AG08396 (cell line): ENCODE measurements around the gene DERA.
"Not testable (repeated sequence)": the region's sequence is repeated elsewhere in the genome, so short reads cannot be mapped to it uniquely, and the experiment has no call there.

ENCODE experiments used
- DNase-seq: peaks from one replicate; pipeline ENCODE4 v3.0.0; 2012; ENCODE audit warnings: low spot score, mixed read lengths

Gene DERA

DNA sequence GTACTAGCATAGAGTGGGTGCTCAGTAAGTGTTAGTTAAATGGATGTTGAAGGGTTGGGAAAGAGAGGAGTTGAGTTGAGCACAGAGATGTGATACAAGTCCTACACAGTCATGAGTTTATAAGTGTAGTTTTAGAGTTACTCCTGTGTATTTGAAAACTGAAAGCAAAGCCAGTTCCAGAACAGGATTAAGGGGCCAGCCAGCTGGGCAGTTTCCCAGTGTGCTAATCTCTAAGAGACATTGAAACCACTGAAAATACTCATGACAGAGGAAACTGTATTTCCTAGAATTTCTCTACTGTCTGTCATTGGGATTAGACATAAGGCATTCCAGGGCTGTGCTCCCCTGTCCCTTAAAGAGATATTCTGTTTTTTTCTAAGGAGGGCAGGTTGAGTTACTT lies 101.0 kb downstream of the DERA start:
- no peak for DNase-seq

DNA sequence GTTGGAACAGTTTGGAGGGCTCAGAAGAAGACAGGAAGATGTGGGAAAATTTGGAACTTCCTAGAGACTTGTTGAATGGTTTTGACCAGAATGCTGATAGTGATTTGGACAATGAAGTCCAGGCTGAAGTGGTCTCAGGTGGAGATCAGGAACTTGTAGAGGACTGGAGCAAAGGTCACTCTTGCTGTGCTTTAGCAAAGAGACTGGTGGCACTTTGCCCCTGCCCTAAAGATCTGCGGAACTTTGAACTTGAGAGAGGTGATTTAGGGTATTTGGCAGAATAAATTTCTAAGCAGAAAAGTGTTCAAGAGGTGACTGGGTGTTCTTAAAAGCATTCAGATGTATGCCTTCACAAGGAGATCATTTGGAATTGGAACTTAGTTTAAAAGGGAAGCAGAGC lies 102.6 kb downstream of the DERA start:
- DNase-seq, result not testable (repeated sequence)

DNA sequence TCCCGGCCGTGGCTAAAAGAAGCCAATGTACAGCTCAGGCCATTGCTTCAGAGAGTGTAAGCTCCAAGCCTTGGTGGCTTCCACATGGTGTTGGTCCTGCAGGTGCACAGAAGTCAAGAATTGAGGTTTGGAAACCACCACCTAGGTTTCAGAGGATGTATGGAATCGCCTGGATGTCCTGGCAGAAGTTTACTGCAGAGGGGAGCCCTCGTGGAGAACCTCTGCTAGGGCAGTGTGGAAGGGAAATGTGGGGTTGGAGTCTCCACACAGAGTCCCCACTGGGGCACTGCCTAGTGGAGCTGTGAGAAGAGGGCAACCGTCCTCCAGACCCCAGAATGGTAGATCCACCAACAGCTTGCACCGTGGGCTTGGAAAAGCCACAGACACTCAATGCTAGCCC lies 103.3 kb downstream of the DERA start:
- not testable (repeated sequence) for DNase-seq

DNA sequence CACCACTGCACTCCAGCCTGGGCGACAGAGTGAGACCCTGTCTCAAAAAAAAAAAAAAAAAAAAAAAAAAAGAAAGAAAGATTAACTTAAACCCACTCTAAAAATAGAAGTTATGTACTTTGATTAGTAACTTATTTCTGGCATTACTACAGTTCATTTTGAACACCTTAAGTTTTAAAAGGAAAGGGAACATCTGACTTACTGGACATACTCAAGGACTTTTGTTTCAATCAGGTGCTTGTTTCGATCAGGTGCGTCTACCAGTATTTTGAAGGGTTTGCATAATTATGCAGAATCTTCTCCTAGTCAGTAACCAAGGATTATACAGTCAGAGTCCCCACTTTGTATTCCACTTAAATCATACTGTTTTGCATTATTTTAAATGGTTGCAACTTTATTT lies 105.6 kb downstream of the DERA start:
- no peak for DNase-seq

DNA sequence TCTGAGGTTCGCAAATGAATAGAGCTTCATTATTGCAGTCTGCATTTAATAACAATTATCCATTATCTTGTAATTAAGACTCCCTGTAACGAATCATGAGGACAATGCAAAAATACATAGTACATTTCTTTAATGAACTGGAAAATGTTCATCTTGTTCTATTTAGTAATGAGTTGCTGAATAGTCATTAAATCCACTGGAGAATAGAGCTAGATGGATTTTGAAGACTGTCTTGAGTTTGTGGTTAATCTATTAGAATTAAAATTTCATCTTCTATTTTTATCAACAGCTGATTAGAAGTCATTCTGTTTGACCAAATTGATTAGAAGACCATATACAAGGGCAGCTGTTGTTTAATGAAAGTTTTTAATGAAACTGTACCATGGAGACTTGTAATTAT lies 107.2 kb downstream of the DERA start:
- no peak for DNase-seq

DNA sequence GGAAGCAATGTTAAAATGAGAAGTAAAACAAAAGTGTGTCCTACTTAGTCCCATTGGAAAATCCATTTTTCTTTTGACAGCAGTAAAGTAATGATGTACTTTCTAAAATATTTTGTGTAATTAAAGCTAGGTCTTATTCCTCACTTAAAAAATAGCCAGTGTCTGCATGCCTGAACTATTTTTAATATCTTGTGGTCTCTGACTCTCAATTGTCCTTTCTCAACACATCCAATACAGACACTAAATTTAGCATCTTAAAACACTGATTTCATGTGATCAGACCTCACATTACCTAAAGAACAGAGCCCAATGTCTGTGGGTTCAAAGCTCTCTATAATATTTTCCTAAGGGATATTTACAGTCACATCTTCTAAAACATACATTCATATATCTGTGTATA lies 108.0 kb downstream of the DERA start:
- no peak for DNase-seq

DNA sequence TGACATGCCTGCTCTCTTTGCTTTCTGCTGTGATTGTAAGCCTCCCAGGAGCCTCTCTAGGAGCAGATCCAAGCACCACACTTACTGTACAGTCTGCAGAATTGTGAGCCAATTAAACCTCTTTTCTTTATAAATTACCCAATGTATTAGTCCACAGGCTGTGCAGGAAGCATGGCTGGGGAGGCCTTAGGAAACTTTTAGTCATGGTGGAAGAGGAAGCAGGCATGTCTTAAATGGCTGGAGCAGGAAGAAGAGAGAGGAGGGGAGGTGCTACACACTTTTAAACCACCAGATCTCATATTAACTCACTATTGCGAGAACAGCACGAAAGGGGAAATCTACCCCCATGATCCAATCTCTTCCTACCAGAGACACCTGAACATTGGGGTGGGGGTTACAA lies 108.9 kb downstream of the DERA start:
- DNase-seq, result no peak

DNA sequence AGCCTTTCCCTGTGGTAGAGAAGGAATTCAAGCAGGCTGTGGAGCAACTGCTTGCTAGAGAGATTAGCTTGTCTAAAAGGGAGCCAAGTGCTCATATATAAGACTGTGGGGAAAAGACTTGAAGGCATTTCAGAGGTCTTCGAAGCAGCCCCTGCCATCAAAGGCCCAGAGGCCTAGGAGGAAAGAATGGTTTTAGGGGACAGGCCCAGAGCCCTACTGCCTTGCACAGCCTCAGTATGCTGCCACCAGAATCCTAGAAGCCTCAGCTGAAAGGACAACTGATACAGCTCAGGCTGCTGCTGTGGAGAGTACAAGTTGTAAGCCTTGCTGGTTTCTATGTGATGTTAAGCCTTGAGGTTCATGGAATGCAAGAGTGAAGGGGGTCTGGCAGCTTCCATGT lies 109.9 kb downstream of the DERA start:
- DNase-seq, result no peak

DNA sequence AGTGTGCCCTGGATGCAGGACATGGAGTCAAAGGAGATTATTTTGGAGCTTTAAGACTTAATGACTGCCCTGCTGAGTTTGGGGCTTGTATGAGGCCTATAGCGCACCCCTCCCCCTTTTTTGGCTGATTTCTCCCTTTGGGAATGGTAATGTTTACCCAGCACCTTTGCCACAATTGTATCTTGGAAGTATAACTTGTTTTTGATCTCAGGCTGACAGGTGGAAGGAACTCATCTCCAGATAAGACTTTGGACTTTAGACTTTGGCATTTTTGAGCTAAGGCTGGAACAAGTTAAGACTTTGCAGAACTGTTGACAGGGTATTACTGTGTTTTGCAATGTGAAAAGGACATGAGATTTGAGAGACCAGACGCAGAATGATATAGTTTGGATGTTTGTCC lies 110.5 kb downstream of the DERA start:
- DNase-seq, result no peak

DNA sequence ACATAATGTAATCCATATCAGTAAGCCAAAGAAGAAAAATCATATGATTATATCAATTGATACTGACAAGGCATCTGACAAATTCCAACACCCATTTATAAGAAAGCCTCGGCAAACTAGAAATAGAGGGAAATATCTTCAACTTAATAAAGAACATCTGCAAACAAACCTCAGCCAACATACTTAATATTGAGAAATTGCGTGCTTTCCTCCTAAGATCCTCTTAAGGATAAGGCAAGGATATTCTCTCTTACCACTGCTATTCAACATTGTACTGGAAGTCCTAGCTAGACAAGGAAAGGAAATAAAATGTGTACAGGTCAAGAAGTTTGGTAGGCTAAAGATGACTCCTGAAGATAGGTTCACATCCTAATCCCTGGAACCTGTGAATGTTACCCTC lies 115.9 kb downstream of the DERA start:
- no peak for DNase-seq

DNA sequence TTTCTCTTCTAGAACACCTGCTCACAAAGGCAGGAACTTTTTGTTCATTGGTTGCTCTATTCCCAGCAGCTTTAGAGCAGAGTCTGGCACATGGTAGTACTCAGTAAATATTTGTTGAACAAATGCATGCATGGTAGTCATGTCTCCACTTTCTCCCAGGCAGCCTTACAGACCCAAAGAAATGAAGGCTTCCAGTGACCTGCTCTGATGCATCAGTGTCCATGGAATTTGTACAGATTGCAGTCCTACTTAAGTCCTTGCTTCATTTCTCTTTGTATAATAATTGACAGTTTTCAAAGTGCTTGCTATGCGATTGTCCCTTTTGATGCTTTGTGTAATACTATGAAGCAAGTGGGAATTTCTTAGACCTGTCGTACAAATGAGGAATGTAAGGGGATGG lies 119.6 kb downstream of the DERA start:
- DNase-seq, result no peak

DNA sequence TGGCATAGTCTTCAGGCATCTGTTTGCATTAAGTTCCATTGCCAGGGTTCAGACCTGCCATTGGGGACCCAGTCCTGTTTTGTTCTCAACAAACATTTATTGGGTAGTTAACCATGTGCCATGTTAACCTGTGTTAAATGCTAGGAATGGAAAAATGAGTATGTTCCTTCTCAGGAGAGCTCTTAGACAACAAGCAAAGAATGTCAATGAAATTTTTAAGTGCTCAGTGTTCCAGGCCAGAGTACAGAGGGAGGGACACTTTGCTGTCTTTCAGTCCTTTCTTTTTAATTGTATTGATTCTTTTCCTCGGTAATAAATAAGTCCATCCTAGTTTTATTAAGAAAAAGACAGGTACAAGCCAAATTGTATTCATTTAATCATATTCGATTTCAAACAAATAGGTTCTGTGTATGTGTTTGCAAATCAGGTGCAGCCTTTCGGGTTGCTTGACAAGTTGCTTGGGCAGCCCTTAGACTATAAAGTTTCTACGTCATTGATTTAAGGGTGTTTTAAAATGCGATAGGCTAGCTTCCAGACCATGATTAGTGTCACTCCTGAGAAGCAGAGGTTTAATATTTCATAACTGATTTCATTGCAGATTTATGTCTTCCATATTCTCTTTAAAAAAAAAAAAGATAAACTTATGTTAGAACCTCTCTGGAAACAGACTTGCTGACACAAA lies 123.1 kb downstream of the DERA start:
- DNase-seq, result no peak

DNA sequence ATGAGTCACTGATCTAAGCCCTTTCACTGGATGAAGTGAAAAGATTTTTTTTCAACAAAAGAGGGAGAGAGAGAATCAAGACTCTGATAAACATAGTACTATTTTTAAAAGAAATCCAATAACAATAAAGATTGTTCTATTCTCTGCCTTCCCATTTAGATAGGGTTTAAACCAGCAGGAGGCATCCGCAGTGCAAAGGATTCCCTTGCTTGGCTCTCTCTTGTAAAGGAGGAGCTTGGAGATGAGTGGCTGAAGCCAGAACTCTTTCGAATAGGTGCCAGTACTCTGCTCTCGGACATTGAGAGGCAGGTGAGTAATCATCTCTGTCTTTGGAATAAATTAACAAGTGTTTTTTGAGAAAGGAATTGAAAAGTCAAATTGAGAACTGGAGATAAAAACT lies 124.9 kb downstream of the DERA start:
- DNase-seq, result no peak

DNA sequence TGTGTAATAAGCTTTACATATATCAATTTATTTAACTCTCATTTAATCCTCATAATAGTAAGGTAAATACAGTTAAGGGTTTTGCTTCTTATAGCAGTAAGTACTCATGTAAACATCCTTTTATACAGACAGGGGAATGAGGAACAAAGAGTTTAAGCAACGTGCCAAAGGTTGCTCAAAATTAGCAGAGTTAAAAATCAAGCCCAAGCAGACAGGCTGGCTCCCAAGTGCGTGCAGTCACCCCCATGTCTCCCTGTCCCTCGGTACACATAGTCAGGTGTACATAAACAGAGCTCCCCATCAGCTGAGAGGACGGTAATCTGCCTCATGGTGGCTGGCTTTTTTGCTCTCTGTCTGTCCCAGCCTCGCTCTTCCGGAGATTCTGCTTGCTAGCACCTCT lies 126.4 kb downstream of the DERA start:
- no peak for DNase-seq

DNA sequence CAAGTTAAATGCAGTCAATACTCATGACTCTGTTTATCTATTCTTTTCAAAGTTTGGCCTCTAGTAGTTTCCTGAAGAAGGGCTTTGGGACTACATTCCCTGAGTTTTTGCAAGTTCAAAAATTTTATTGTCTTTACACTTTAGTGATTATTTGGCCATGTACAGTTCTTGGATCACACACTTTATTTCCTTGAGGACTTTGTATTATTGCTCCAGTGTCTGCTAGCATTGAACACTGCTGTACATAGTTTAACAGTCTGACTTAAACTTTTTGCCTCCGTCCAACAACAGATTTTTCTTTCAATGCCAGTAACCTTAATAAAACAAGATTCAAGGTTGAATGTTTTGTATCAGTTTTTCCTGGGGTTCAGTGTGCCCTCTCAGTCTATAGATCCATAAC lies 132.3 kb downstream of the DERA start:
- no peak for DNase-seq

DNA sequence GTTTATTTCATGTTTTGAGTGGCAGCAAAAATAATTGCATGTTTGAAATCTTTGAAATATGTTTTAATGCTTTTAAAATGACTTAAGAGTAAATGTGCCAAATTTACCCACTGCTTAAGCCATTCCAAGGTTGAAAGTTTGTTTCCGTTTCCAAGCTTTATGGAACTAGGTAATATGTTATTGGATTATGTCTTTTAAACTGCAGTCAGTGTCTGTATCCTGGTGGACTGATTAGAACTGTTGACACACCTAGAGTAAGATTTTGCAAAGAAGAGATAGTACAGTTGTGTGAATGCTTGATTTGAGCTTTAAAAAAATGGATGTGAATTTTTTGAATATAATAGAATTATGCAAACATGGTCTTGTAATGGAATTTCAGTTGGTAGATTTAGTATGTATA lies 135.1 kb downstream of the DERA start:
- DNase-seq, result no peak

DNA sequence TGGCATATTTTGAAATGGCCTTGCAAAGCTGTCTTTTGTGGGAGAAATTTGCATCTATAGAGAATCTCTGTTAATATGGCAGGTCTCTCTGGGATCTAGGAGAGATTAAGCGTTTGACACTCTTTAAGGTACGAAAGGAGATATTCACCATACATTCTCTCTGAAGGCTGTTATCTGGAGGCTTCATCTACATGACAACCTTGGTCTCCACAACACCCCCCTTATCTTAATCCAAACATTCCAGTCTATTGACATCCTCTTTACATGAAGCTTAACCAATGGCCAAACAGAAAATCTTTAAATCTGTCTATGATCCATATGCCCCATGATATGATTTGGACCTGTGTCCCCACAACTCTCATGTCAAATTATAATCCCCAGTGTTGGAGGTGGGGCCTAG lies 137.4 kb downstream of the DERA start:
- no peak for DNase-seq

DNA sequence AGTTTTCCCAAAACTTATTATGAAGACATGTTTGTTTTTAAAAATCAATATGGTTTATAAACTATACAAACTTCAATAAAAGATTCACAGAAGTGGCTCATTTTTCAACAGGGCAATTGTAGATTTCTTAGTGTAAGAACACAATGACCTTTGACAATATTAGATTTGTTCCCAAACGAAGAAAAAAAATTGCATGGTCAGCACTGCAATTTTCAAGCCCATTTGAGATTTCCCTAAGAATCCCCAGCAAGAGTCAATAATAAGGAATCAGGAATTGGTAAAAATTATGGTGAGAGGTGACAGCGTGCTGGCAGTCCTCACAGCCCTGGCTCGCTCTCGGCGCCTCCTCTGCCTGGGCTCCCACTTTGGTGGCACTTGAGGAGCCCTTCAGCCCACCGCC lies 145.8 kb downstream of the DERA start:
- no peak for DNase-seq

DNA sequence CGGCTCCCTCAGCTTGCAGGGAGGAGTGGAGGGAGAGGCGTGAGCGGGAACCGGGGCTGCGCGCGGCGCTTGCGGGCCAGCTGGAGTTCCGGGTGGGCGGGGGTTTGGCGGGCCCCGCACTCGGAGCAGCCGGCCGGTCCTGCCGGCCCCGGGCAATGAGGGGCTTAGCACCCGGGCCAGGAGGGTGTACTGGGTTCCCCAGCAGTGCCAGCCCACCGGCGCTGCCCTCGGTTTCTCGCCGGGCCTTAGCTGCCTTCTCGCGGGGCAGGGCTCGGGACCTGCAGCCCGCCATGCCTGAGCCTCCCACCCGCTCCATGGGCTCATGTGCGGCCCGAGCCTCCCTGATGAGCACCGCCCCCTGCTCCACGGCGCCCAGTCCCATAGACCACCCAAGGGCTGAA lies 146.2 kb downstream of the DERA start:
- not testable (repeated sequence) for DNase-seq

DNA sequence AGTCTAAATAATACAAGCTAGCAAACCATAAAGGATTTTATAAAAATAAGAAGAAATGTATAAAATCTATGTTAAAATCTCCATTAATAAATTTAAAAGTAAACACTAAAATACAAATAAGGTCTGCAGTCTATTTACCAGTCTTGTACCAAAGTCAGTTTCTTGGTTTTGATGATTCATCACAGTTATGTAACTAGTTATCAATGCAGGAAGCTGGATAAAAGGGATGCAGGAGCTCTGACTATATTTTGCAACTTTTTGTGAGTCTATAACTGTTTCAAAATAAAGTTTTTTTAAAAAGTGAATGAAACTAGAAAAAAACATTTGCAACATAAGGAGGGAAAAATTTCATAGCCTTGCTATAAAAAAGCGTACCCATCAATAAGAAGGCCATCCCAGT lies 151.5 kb downstream of the DERA start:
- DNase-seq, result no peak

DNA sequence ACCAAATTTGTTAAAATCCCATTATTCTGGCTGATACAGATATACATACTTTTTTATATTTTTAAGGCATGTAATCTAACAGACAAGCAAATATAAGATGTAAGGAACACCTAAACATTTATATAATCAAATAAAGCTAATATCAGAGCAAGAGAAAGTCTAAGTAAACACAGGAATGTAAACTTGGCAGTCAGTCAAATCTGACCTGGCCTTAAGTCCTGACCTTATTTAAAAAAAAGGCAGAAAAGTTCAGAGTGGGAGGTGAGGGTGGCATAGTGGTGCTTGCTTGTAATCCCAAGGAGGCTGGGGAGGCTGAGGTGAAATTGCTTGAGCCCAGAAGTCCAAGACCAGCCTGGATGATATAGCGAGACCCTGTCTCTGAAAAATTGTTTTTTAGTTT lies 152.6 kb downstream of the DERA start:
- DNase-seq, result no peak

DNA sequence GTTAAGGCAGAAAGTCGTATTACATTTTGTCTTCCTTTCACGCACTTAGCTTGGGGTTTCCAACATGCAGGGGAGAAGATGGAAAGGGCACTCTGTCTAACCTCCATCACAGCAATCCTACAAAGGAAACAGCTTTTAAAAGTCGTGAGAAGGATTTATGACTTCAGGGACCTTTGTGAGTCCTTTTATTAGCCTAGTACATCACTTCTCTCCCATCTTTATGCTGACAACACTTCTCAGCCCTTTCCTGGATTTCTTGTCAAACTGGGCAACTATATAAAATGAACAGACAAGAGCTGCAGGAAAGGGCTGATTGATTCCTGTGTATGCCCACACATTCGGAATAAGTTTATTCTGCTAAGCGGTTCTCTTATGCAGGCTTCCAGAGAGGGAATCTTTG lies 159.0 kb downstream of the DERA start:
- no peak for DNase-seq

DNA sequence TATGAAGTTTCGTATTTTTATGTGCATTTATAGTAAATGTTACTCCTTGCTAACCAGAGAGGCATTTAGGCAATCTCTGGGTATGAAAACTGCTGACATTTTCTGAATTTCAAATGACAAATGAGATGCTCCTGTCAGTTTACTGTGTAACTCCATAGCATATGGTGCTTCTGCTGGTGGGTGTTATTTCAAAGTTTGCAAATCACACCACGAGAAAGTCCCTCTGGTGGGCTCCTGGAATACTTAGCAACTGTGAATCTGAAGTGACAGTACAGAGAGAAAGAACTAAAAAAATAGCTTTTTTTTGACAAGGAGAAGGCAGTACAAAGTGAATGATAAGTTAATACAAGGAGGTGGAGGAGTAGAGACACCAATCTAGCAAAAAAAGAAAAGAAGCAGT lies 161.5 kb downstream of the DERA start:
- DNase-seq, result no peak

DNA sequence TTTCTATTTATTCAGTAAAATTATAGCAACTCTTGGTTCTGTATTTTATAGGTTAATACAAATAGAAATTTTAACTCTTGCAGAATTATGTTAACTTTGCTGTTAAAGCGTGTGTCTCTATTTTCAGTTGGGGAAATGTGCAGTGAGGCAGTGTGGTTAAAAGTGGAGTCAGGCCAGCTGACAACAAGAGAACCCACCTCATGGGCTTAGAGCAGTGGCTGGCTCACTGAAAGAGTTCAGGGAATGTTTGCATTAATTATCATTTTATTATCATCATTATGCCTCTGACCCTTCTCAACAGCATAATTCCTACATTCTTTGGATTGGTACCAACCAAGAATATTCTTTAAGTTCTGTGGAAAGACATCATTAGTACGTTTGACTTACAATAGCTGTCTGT lies 163.8 kb downstream of the DERA start:
- no peak for DNase-seq

DNA sequence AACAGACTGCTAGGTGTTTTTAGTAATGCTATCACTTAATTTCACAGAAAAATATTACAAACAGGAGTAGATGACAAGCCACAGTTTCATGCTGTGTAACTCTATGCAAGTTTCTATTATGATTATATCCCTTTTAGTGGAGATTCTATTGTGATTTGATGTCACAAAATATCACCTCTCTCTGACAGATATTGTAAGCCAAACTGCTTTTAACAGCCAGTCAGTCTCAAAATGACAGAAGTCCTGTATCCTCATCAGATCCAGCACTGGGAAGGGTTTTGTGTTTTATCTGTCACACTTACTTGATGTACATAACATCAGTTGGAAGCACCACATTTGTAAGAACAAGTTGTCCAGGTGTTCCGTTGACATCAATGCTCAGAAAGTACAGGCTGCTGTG lies 164.8 kb downstream of the DERA start:
- DNase-seq, result no peak
